HUES48 (cell line): Measurements from ENCODE around the gene SETD1B.

ENCODE experiments used
- H3K27ac ChIP-seq: one replicate; pipeline ENCODE4 v1.7.0; 2013; ENCODE audit warnings: low read depth, low read length, inconsistent platforms
- H3K27me3 ChIP-seq: 2 replicates; pipeline ENCODE4 v1.6.1; 2013; ENCODE audit warnings: mild to moderate bottlenecking, low read length; ENCODE audit not compliant: control insufficient read depth, insufficient read depth
- H3K36me3 ChIP-seq: 2 replicates; pipeline ENCODE4 v1.6.1; 2013; ENCODE audit warnings: low read length; ENCODE audit not compliant: control insufficient read depth, insufficient read depth
- H3K4me1 ChIP-seq: 2 replicates; pipeline ENCODE4 v1.6.1; 2013; ENCODE audit warnings: mild to moderate bottlenecking, low read length; ENCODE audit not compliant: control insufficient read depth, insufficient read depth
- H3K4me3 ChIP-seq: 2 replicates; pipeline ENCODE4 v1.5.1; 2013; ENCODE audit warnings: mild to moderate bottlenecking, low read depth, low read length
- H3K9ac ChIP-seq: 2 replicates; pipeline ENCODE4 v1.6.1; 2013; ENCODE audit warnings: mild to moderate bottlenecking, low read depth, low read length, moderate library complexity
- H3K9me3 ChIP-seq: 2 replicates; pipeline ENCODE4 v1.6.1; 2013; ENCODE audit warnings: low read length; ENCODE audit not compliant: control insufficient read depth, insufficient read depth

SETD1B gene

GRCh38 chr12:121770388-121770787 lies 33.4 kb upstream of the SETD1B start:
- H3K36me3 ChIP-seq: peaks cover 19% of the 10 kb centered on the region
- H3K27me3 ChIP-seq: no peaks in the 10 kb centered on the region
- H3K9me3 ChIP-seq: no peaks in the 10 kb centered on the region
- H3K4me3 ChIP-seq: no peak overlapping the region
- no peak overlapping the region for H3K9ac ChIP-seq
- H3K27ac ChIP-seq: peak overlapping the region; percentile 12
- peaks cover 15% of the 10 kb centered on the region for H3K4me1 ChIP-seq

GRCh38 chr12:121770813-121771625 lies 32.8 kb upstream of the SETD1B start:
- H3K9ac ChIP-seq: no peak overlapping the region
- H3K36me3 ChIP-seq: peaks cover 13% of the 10 kb centered on the region
- H3K27me3 ChIP-seq: no peaks in the 10 kb centered on the region
- no peak overlapping the region for H3K4me3 ChIP-seq
- no peaks in the 10 kb centered on the region for H3K9me3 ChIP-seq
- no peak overlapping the region for H3K27ac ChIP-seq
- H3K4me1 ChIP-seq: peaks cover 18% of the 10 kb centered on the region

GRCh38 chr12:121773011-121773777 lies 30.6 kb upstream of the SETD1B start:
- Histone ChIP-seq H3K9me3 (no peaks in the 10 kb centered on the region), H3K9ac (no peak overlapping the region), H3K4me1 (peaks cover 18% of the 10 kb centered on the region), H3K36me3 (no peaks in the 10 kb centered on the region; the same call in 1 of the 2 replicates), H3K27me3 (no peaks in the 10 kb centered on the region), H3K4me3 (no peak overlapping the region), H3K27ac (no peak overlapping the region)

- no peak overlapping the region for H3K4me3 ChIP-seq
- peaks cover 18% of the 10 kb centered on the region for H3K4me1 ChIP-seq
- H3K27me3 ChIP-seq: no peaks in the 10 kb centered on the region
- H3K27ac ChIP-seq: peak overlapping the region; percentile 49
- no peak overlapping the region for H3K9ac ChIP-seq
- H3K9me3 ChIP-seq: no peaks in the 10 kb centered on the region
- no peaks in the 10 kb centered on the region; the same call in 1 of the 2 replicates for H3K36me3 ChIP-seq
Observed at GRCh38 chr12:121774968-121775474, 28.8 kb upstream of the SETD1B start.

GRCh38 chr12:121775501-121775900 lies 28.3 kb upstream of the SETD1B start:
- Histone ChIP-seq H3K9ac (no peak overlapping the region), H3K4me1 (peaks cover 18% of the 10 kb centered on the region), H3K36me3 (no peaks in the 10 kb centered on the region; the same call in none of the 2 replicates), H3K9me3 (no peaks in the 10 kb centered on the region), H3K4me3 (no peak overlapping the region), H3K27ac (peak overlapping the region; percentile 49), H3K27me3 (no peaks in the 10 kb centered on the region)

GRCh38 chr12:121776190-121777098 lies 27.4 kb upstream of the SETD1B start:
- Histone ChIP-seq H3K27ac (no peak overlapping the region), H3K36me3 (no peaks in the 10 kb centered on the region; the same call in none of the 2 replicates), H3K9me3 (no peaks in the 10 kb centered on the region), H3K4me1 (peaks cover 18% of the 10 kb centered on the region), H3K4me3 (no peak overlapping the region), H3K9ac (no peak overlapping the region), H3K27me3 (no peaks in the 10 kb centered on the region)

- no peaks in the 10 kb centered on the region for H3K27me3 ChIP-seq
- H3K4me1 ChIP-seq: peaks cover 12% of the 10 kb centered on the region
- no peaks in the 10 kb centered on the region for H3K9me3 ChIP-seq
- H3K4me3 ChIP-seq: no peak overlapping the region
- no peaks in the 10 kb centered on the region; the same call in none of the 2 replicates for H3K36me3 ChIP-seq
- H3K9ac ChIP-seq: no peak overlapping the region
- H3K27ac ChIP-seq: no peak overlapping the region
Observed at GRCh38 chr12:121778567-121779421, 25.0 kb upstream of the SETD1B start.

- H3K9me3 ChIP-seq: no peaks in the 10 kb centered on the region
- no peak overlapping the region for H3K27ac ChIP-seq
- H3K9ac ChIP-seq: no peak overlapping the region
- H3K36me3 ChIP-seq: no peaks in the 10 kb centered on the region; the same call in 1 of the 2 replicates
- no peaks in the 10 kb centered on the region for H3K27me3 ChIP-seq
- H3K4me1 ChIP-seq: peaks cover 12% of the 10 kb centered on the region
- no peak overlapping the region for H3K4me3 ChIP-seq
Observed at GRCh38 chr12:121779422-121779895, 24.4 kb upstream of the SETD1B start.

- peaks cover 6% of the 10 kb centered on the region for H3K4me1 ChIP-seq
- no peak overlapping the region for H3K9ac ChIP-seq
- no peaks in the 10 kb centered on the region for H3K9me3 ChIP-seq
- H3K27ac ChIP-seq: no peak overlapping the region
- no peaks in the 10 kb centered on the region; the same call in 1 of the 2 replicates for H3K36me3 ChIP-seq
- no peaks in the 10 kb centered on the region for H3K27me3 ChIP-seq
- H3K4me3 ChIP-seq: no peak overlapping the region
Observed at GRCh38 chr12:121780429-121780828, 23.4 kb upstream of the SETD1B start.
